IPS DF 4.7 (cell line): ENCODE data around the gene KCNIP4.
"Not testable (repeated sequence)": the region's sequence is repeated elsewhere in the genome, so short reads cannot be mapped to it uniquely, and the experiment has no call there.

Source experiments
- DNase-seq: peaks from one replicate; pipeline ENCODE4 v3.0.0-alpha.2; 2013; ENCODE audit warnings: low spot score; ENCODE audit errors: extremely low read depth

The KCNIP4 gene

GRCh38 chr4:20773144-20773997 is 1175.2 kb downstream of the KCNIP4 start:
- DNase-seq, result peak; percentile 71

- no peak for DNase-seq
Measured at GRCh38 chr4:20764366-20764992, 1184.1 kb downstream of the KCNIP4 start.

DNA sequence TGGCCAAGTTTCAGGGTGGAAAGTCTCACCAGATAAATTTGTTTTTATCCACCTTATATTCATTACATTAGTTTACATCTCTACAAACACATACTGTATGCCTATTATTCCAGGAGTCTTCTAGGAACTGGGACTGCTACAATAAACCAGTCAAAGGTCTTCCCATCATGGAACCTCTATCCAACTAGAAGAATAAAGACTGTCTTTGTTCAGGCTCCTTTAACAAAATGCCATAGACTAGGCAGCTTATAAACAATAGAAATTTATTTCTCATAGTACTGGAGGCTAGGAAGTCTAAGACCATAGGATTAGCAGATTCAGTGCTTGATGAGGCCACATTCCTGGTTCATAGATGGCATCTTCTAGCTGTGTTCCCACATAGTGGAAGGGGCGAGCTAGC is 1186.7 kb downstream of the KCNIP4 start:
- DNase-seq, result no peak

DNA sequence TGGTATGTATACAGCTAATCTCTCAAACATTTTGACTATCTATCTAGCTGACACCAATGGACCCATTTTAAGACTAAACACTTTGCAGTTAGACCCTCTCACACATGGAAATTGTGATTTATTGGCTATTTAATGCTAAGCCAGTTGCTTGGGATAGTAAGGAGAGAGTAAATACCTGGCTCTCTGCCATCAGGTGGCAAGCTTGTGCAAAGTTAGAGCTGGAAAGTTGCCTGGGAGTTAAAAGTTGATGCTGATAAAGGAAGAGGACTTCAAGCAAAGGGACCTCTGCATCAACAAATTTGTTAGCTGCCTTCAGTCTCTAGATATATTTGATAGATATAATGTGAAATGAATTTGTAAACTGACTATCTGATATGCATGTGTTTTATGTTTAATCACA is 1187.2 kb downstream of the KCNIP4 start:
- DNase-seq, result no peak

- DNase-seq, result no peak
Measured at GRCh38 chr4:20760053-20760452, 1188.5 kb downstream of the KCNIP4 start.

- DNase-seq, result no peak
Measured at GRCh38 chr4:20754036-20754435, 1194.5 kb downstream of the KCNIP4 start.

GRCh38 chr4:20752641-20753040 is 1195.9 kb downstream of the KCNIP4 start:
- DNase-seq, result no peak

GRCh38 chr4:20746000-20746399 is 1202.6 kb downstream of the KCNIP4 start:
- not testable (repeated sequence) for DNase-seq

DNA sequence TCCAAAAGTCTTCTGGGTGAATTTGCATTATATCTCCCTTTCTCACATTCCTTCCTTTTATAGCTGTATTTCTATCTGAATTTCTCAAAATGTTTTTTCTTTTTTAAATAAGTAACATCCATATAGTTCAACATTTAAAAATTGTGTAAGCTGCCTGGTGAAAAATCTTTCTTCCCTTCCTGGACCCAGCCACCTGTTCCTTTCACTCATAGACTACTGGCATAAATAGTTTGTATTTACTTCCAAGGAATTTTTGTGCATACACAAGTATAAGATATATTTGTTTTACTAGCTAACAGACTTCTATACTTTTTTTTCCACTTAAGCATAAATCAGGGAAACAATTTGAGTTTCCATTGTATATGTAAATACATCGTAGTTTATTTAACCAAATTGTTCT is 1212.6 kb downstream of the KCNIP4 start:
- DNase-seq, result no peak

GRCh38 chr4:20724915-20725314 is 1223.7 kb downstream of the KCNIP4 start:
- DNase-seq, result no peak

DNA sequence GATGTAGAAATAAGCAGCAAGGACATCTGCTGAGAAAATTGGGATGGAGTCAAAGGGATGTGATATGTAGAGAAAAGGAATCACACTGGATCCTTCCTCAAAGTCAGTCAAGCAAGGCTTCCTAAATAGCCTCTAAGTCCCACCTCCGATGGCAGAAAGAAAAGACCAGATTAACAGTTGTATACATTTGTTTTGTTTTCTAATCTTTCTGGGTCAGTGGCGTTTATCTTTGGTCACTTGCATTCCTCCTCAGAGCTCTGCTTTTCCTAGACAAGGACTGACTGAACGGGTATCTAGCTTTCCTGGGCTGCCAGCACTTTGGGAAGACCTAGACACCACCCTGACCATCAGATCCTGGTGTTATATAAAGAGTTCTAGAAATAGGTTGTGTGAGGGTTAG is 1225.1 kb downstream of the KCNIP4 start:
- DNase-seq, result no peak

GRCh38 chr4:20723019-20723418 is 1225.6 kb downstream of the KCNIP4 start:
- no peak for DNase-seq

GRCh38 chr4:20711335-20711734 is 1237.2 kb downstream of the KCNIP4 start:
- no peak for DNase-seq

- peak; percentile 75 for DNase-seq
Measured at GRCh38 chr4:20700007-20700761, 1248.4 kb downstream of the KCNIP4 start, which contains the start of gene PACRGL. TSS of gene PACRGL (plus strand) at chr4:20700458. CDS start at chr4:20704482, 4,024 bp downstream.

- no peak for DNase-seq
Measured at GRCh38 chr4:20698820-20699219, 1249.8 kb downstream of the KCNIP4 start.

DNA sequence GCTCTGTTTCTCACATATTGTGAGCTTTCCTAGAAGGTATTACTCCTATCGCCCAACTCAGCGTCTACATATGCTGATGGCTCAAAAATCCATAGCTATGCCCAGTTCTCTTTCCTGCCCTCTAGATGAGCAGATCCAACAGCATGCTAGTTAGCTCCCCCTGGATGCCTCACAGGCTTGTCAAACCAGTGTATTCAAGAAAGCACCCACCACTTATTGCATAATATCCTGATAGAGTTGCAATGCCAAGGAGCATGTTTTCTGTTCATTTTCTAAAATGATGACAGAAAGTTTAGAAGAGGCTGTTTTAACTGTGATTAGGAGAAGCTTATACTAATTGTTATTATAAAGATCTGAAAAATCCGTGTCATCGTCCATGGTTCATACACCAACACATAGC is 1250.2 kb downstream of the KCNIP4 start:
- DNase-seq, result no peak

DNA sequence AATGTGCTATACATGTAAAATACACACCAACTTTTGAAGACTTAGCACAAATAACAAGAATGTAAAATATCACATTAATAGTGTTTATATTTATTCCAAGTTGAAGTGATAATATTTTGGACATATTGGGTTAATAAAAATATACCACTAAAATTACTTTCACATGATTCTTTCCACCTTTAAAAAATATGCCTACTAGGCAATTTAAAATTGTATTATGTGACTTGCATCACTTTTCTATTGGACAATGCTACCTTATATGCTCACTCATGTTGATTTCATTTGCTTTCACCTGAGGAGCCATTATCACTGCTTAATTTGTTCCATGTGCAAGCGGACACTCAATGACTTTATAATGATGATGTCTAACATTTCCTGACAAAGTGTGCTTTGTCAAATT is 1251.8 kb downstream of the KCNIP4 start:
- no peak for DNase-seq

DNA sequence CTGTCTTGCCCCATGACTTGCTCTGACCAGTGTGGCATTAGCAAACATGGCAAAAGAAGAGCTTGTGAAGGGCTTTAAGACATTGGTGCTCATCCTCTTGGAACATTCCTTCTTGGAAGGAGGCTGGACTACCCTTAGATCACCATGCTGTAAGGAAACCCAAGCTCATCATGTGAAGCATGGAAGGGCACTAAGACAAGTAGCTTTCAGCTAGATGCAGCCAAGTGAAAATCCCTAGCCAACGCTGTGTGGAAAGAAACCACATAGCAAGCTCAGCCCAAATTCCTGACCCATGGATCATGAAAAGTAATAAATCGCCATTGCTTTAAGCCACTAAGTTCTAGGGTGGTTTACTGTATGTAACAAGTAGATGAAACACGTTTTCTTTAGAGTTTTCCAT is 1260.7 kb downstream of the KCNIP4 start:
- DNase-seq, result no peak

DNA sequence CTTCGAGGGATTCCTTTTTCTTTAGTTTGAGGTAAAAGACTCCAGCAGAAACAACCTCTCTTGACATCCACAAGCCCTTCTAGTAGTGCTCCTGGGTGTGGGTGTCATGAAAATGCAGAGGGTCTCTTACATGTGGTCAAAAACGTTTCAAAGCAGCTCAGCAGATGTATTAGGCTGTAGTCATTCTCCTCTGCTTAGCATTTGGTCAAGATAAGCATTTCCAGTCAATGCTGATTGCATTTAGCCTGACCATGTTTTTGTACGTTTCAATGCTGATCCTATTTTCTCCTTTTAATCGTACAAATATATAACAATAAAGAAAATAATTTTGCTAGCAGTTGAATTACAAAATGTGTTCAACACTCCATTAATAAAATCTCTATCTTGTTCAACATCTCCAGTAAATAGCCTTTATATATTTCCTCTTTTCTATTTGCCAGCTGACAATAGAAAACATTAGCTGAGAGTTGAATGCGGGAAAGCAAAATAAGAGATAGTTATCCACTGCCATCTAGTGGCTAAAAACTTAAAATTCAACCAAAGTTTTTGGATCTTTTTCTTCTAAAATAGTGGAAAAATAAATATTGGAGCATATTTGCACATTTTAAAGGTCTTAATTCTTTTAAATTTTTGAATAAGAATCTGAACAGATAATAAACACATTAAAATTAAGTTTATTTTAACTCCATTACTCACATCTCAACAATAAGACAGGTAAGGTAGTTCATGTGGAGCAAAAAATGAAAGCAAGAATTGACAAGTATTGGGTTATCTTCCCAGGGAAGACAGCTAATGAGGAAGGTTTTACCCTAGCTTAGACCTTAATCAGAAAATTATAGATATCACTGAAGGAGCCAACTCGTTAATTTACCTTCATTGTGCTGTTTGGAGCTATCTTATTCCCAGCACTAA is 1263.5 kb downstream of the KCNIP4 start:
- DNase-seq, result no peak

GRCh38 chr4:20683766-20684165 is 1264.8 kb downstream of the KCNIP4 start:
- no peak for DNase-seq

DNA sequence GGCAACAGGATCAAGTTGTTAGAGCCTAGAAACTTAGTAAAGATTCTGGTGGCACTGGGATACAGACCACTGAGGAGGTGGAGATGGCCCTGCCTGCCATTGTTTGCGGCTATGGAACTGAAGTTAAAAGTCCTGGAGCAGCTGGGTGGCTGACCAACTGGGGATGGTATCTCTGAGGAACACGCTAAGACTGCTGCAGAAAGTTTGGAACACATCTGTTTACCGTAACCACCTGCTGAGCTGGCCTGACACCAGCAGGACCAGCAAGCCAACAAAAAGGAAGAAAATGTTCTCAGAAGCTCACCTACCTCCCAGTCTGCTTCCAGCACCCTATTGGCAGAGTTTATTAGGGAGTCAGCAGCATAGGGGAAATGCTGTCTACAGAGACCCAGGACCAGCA is 1265.7 kb downstream of the KCNIP4 start:
- no peak for DNase-seq
